ENCODE results near the gene PREX1.

DNA sequence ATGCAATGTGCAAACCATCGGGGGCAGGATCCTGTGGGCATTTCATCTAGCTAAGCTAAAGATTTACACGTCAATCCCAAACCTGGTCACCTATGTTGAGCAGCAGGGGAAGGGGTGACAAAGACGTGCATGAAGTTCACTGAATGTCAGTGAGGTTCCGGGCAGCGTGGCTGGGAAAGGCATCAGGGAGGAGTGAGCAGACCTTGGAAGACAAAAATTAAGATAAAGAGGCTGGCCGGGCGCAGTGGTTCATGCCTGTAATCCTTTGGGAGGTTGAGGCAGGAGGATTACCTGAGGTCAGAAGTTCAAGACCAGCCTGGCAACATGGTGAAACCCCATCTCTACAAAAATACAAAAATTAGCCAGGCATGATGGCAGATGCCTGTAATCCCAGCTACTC is 126.1 kb downstream of the PREX1 start:
- TF ChIP-seq POLR2A (IDR thresholded peaks at IDR 0.05): no peak
- TF ChIP-seq CTCF (IDR thresholded peaks at IDR 0.05): no peak

All from adrenal gland (tissue), 5 donors.